Left lobe of liver (tissue), 2 donors: ENCODE data around the gene ATP2C1. TPM values are rescaled to one million over a fixed set of nuclear protein-coding genes. Genes with fewer than 3 reads are reported as not detected.

Experiments used
- ATAC-seq: fragments of 200-7000 bp; cut with Tn5 transposase; one replicate; pipeline ENCODE4 v1.9.1; 2020; ENCODE audit warnings: mild to moderate bottlenecking, moderate library complexity
- DNase-seq: peaks from one replicate; pipeline ENCODE4 v3.0.0-alpha.2; 2020; ENCODE audit warnings: low spot score
- total RNA-seq: library from RNA; stranded (reverse); gene quantifications from one replicate; pipeline ENCODE4 v1.2.1, GENCODE V29; 2021
- donor health status: DM: no; HTN: no; CAD: no; lungs with moderate emphysema.
- donor health status: DM: no; HTN: yes; CAD: no.

ATP2C1 gene
- total RNA-seq, 1 donor from 2014 or later, result 21.4 TPM

DNA sequence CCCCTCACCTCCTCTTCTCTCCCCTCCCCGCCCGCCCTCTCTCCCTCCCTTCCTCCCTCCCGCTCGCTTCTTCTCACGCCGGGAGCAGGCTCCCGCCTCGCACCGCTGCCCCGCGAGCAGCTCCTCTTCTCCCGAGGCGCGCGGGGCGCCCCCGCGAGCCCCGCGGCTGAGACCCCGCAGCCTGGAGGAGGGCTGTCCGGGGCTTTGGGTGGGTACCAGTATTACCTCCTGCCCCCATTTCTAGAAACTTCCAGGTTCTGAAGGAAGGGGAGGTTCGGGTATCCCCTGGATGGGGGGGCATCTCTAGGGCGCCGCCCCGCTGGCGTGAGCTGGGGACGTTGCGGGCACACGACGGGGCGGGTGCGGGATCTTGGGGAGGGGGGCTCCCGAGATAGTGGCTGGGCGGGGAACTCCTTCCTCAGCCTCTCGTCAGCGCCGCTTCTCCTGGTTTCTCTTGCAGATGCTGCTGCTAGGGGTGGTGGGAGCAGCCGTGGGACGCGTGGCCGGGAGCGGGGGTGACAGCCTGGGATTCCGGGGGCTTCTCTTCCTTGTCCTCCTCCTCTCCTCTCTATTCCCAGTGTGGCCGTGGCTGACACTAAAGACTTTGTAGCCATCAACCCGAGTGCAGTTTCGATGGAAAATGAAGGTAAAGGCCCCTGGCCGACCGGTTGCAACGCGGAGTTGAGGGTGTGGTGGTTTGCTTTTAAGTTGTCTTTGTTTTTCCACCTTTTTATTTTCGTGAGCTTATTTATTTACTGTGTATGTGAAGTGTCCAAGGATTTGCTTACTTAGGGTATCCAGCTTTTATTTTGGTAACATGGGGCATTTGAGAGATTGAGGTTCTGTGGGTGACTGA, 474 bp downstream of the ATP2C1 start:
- peak; percentile 62 for DNase-seq
- ATAC-seq, result peak; percentile 43

DNA sequence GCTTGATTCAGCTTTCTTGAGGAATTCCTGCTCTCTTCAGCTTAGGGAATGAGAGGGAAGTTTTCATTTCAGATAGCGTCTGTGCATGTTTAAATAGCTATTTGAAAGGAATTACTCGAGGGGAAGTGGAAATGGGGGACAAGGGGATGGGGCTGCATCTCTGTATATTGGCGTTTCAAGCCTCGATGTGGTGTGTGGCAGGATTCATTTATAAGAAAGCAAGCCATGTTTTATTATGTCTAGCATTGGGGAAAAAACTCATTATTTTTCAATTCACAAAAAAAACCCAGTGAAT, 1.0 kb downstream of the ATP2C1 start:
- DNase-seq, result no peak
- ATAC-seq, result no peak

DNA sequence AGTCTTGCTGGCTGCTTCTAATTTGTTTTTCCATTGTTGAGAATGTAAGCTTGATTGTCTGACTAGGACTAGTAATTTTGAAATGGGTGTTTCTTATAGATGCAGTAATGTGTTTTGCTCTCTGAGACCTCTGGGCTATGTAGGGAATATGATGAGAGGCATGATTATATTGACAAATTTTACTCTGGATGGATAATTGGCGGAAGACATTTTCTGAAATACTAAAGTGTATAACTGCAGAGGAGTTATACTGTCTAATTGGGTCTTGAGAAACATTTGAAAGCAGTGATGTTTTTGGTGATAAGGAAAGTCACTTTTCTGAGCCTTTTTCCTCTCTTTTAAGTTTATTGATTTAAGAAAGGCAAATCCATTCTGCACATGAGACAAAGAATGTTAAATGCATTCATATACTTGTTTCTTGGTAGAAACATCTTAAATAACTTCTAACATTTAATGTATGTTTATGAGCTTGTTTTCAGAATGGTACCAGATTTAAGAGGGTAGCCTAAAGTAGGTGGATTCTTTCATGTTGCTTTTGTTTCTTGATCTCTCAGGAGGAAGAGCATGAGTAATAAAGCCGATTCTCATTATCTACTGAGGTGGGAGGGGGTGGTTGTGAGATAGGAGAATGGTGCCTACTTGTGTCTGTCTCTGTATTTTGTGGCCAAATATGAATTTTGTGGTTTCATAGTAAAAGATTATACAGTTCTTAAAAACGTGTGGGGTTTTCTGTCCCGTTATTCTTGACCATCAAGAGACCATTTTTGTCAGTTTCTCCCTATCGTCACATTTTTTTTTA, 2.0 kb downstream of the ATP2C1 start:
- no peak for DNase-seq
- ATAC-seq, result no peak

DNA sequence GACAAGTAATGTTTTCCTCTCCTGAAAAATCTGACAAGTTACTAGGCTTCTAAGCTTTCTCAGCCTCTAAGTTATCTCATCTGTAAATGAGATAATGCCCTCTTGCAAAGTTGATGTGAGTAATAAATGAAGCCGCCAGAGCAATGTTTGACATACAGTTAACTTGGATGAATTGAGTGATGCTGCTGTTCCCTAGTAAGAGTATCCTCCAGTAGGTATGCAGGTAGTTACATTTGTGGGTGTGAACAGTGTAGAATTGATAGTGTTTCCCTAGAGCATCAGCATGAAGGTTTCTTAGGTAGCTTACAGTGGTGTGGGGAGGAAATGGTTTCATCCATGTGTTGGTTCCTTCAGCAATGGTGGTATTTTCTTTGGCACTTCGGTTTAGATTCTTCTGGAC, 3.4 kb downstream of the ATP2C1 start:
- ATAC-seq (no peak), DNase-seq (no peak)

DNA sequence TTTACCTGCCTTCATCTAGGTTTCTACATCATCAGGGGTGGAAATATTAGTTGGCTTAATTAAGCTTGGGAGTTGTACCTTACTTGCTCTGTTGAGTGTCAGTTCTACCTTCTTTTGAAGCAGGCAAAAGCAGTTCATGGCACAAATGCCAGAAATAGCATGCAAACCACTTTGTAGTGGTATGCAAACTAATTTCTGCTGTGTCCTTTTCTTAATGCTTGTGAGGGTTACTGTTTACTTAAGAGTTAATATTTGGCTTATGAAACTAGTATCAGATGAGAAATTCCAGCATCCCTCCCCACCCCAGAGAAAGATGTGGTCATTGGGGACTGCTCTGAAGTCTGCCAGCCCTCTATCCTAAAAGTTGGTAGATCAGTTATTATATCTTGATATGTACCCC, 7.1 kb downstream of the ATP2C1 start:
- DNase-seq (no peak), ATAC-seq (no peak)

DNA sequence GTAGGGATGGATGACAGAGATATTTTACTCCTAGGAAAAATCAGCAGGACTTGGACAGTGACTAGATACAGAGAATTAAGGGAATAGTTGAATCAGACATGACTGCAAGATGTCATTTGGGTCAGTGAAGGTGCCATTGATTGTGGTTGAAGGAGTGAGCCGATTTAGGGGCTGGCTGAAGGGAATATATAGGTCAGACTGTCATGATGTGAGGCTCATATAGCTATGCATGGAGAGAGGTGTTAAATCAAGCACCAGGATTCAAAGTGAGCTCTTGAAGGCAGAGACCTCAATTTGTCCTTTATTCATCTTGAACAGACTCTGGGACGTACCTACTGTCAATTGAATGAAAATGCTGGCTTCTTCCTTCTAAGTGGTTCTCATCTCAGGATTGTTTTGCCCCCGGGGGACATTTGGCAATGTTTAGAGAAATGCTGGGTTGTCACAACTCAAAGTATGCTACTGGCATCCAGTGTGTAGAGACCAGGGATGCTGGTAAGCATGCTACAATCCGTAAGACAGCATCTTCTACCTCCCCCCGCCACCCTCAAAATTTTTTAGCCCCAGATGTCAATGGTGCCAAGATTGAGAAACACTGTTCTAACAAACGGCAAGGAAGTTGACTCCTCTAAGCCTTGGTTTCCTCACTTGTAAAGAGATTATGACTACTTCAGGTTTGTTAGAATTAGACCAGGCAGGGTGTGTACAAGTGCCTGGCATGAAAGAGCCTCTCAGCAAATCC, 7.8 kb downstream of the ATP2C1 start:
- ATAC-seq (no peak), DNase-seq (no peak)

DNA sequence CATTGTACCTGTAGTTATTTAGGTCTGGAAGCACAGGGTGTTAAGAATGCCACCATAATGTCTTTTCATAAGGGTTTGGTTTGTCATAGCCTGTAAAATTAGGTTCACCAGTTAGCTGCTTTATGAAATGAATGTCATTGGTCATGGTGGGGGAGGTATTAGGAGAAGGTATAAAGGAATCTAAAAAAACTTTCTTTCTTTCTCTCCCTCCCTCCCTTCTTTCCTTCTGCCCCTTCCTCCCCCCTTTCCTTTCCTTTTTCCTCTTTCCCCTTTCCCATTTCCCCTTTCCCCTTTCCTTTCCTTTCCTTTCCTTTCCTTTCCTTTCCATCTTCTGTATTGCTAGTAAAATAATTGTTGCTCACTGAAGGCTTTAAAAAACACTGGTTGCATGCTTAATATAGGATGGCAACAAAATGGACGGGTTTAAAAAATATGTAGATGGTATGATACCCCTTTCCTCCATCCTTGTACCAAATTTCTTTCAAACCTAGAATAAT, 9.6 kb downstream of the ATP2C1 start:
- no peak for ATAC-seq
- DNase-seq, result no peak

DNA sequence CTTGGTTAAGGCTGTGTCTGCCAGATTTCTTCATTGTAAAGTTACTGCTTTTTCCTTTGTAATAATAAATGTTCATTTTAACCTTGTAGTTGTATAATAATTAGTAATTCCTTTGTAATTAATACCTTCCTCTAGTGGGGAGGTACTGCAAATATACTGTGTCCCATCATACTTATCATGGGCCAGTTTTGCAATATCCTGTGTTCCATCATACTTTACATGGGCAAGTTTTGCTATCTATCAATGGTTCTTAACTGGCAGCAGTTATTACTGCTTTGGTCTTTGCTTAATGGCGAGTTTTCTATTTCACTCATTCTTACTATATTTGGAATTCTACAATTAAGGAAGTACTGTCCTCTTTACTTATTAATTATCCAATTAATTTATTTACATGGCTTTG, 10.6 kb downstream of the ATP2C1 start:
- DNase-seq, result no peak
- no peak for ATAC-seq

DNA sequence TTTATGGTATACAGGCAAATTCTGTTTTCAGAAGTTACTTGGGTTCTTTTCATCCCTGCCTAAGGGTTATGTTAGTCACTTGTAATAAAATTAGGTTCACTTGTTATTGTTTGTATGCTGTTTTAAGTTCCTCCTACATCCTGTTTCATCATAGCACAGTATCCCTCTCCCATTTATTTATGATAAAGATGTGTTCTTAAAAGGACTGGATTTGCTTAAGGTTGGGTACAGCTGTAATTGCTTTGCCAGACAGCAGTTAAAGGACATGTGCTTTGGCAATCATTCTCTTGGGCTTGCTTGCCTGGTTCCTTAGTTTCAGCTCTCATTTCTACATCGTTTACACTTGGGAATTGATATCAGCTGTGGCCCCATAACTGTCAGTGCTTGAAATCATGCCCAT, 11.7 kb downstream of the ATP2C1 start:
- no peak for DNase-seq
- ATAC-seq, result no peak

DNA sequence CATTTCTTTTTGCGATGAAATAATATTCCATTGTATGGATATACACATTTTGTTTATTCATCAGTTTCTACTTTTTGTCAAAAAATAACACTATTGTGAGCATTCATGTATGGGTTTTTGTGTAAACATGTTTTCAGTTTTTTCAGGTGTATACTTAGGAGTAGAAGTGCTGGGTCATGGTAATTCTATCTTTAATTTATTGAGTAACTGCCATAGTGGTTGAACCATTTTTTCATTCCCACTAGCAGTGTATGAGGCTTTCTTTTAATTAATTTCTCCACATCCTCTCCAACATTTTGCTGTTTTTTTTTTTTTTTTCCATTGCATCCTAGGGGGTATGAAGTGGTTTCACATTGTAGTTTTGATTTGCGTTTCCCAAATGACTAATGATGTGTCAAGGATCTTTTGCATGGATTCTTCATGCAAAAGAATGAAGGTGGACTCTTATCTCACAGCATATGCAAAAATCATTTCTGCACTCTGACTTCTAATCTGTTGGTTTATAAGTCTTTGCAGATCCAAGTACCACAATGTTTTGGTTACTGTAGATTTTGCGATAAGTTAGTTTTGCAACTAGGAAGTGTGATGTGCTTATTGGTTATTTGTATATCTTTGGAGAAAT, 12.6 kb downstream of the ATP2C1 start:
- DNase-seq, result no peak
- no peak for ATAC-seq

DNA sequence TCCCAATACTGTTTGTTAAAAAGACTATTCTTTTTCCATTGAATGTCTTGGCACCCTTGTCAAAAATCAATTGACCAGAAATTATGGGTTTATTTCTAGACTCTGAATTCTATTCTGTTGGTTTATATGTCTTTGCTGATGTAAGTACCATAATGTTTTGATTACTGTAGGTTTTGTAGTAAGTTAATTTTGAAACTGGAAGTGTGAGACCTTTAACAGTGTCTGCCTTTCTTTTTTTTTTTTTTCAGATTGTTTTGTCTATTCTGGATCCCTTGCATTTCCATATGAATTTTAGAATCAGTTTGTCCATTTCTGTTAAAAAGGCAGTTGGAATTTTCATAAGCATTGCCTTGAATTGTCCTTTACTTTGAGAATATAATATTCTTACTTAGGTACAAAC, 13.6 kb downstream of the ATP2C1 start:
- ATAC-seq (no peak), DNase-seq (no peak)

DNA sequence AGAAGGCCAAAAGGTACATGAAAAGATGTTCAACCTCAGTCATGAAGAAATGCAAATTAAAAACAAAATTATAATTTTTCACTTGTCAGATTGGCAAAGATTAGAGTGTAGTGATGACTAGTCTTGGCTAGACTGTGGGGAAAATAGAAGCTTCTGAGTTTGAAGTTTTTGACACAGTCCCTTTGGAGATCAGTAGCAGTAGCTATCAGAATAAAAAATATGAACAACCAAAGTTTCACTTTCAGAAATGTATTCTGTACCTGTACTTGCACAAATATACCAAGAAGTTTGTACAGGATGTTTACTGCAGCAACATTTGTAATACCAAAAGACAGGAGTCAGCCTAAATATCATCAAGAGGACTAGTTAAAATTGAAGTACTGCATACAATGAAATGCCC, 14.1 kb downstream of the ATP2C1 start:
- no peak for ATAC-seq
- no peak for DNase-seq

DNA sequence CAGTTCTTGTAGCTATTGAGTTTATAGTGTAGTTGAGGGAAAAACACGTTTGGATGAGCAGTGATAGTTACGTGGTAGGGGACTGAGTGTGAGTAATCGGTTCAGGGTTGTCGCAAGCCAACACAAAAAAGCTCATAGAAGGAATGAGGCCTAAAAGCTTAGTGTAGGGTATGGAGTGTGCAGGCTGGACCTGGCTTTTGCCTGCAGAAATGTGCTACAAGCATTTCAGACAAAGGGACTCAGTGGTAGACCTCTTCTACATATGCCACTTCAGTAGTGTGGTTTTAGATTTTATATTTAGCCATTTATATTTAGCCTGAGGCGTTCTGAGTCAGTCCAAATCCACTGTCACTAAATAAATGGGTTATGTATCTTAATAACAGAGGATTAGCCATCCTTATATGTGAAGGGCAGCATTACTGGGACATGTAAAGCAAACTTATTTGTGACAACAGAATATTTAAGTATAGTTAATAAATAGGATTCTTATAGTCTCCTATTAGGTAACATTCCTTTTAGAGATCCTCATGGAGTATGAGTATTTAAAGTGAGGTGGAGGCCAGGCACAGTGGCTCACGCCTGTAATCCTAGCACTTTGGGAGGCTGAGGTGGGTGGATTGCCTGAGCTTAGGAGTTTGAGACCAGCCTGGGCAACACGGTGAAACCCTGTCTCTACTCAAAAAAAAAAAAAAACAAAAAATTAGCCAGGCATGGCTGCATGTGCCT, 21.8 kb downstream of the ATP2C1 start:
- DNase-seq (no peak), ATAC-seq (no peak)

DNA sequence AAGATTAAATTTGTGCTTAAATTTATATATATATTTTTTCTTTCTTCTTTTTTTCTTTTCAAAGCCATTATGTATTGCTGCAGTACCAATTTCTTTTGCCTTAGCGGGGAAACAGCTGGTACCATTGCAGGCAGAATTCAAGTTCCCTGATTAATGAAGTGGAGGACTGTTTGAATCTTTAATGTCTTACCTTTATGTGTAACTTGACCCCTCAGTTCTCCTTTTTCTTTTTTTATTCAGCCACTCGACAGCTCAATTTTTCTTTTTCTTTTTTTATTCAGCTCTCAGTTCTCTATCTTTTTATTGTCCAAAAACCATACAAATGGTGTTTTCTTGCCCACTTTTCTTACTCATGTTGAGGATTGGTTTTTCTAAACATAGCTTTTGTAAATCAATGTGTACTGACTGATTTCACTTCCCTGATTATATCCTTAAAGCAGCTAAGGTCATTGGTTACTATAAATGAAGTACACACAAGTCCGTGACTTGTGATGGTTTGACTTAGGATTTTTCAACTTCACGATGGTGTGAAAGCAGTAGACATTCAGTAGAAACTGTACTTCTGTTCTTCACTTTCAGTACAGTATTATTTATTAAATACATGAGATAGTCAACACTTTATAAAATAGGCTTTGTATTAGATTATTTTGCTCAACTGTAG, 22.8 kb downstream of the ATP2C1 start:
- DNase-seq (no peak), ATAC-seq (no peak)

DNA sequence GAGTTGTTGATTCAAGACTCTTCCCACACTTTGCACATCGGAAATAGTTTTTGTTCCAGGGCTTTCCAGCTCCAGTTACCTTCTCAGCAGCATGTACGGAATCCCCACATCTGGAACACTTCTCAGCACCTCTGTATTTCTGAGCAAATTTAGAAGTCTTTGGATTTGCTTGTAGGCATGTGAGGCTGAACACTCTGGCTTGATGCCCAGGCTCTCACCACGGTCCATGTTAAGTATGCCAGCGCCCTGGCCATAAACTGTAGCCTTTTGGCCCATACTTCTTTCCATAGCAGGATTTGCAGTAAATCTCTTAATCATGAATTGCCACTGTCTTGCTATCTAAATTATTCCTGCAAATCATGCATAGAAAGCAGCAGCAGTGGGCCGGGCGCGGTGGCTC, 24.4 kb downstream of the ATP2C1 start:
- DNase-seq (no peak), ATAC-seq (no peak)

DNA sequence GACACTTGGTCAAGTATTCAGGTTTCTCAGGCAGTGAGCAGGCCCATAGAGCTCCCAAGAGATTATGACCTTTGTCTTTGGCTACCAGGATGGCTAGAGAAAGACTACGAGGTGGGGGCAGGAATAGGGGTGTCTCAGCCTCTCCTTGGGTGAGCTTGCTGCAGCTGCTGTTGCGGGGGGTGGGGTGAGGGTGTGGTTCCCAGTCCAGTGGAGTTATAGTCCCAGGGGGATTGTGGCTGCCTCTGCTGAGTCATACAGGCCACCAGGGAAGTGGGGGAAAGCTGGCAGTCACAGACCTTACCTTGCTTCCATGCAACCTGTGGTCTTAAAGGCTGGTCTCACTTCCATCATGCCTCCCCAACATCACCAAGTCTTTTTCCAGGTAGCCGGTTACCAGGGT, 31.7 kb downstream of the ATP2C1 start:
- no peak for DNase-seq
- ATAC-seq, result no peak

DNA sequence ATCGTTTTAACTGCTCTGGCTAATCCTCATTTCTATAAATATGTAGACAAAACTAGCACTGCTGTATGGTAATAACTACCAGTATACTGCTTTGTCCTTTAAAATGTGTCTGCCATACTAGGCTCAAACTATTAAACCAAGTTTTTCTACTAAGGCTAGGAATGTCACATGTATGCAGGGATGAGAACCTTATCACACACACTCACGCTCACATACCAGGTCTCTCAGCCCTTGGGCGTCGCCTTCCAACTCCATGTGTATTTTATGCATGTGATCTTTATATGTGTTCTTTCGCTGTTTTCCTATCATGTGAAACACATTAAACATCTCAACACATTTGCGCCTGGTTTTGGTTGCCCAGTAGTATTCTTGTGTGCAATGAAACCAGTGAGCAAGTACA, 32.6 kb downstream of the ATP2C1 start:
- DNase-seq, result no peak
- ATAC-seq, result no peak

DNA sequence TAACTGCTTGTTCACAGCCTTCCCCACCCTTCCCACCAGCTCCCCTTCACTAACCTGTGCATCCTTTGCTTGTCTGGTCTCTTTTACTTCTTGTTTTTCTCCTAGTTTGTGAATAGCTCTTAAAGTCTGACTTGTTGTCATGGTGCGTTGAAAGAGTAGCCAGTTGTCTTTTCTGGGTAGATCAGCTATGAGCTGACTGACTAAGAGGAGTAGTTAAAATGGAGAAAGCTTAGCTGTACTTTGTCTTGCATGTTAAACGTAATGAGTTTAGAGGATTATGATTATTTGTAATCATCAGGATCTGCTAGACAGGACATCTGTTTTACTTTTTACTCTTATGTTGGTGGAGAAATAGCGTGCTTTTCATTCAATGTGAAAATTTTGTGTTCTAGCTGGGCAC, 35.9 kb downstream of the ATP2C1 start:
- no peak for ATAC-seq
- DNase-seq, result no peak

DNA sequence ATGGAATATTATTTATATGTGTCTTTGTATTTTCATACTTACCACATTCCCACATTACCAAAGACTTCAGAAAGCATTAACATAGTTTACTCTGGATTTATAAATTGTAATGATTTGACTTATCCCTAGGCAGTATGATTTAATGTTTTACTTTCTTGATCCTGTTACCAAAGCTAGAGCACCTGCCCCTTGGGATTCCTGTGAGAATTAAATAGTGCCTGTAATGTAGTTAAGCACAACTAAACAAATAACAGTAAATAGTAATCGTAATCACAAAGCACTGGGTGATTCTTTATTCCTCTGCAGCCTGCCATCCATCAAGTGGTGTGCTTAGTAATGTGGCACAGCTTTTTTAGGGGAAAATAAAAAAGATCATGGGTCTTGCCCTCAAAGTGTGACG, 39.1 kb downstream of the ATP2C1 start:
- ATAC-seq (no peak), DNase-seq (no peak)

DNA sequence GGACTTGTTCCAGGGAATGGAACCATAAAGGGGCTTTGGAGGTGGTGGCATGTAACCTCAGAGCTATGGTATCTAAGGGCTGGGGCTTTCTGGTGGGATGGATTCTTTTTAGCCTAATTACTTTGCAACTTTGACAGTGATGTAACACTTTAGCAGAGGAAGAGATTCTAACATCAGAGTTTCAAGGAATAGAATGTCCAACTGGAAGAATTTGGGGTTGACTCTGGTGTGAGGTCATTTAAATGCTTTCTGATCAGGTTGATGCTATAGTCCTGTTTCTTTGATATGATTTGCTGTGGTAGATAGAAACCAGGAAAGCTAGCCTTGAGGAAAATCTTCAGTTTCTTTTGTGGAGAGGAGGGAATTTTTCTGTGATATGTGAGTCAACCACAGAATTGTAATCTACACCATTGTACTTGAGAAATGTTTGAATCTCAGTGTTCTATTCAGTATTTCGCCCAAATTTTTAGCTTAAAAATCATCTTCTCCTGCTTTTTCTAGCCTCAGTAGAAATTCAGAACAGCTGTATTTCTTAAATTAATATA, 40.0 kb downstream of the ATP2C1 start:
- ATAC-seq, result no peak

More for the DNA sequence above, 40.0 kb downstream of the ATP2C1 start:
- no peak for DNase-seq
